A673 (cell line): ENCODE results near the gene FBXL13.
"Not testable (repeated sequence)": the region's sequence is repeated elsewhere in the genome, so short reads cannot be mapped to it uniquely, and the experiment has no call there.

Experiments
- CTCF ChIP-seq: fragments of 300-800, 200-600 bp; sonication (generic); conservative IDR thresholded peaks from 2 replicates; pipeline ENCODE4 v1.5.1; 2017; ENCODE audit warnings: low read depth, mild to moderate bottlenecking, antibody characterized with exemption, low read length, moderate library complexity, mixed read lengths
- EZH2 ChIP-seq: fragments of 200-600 bp; sonication (generic); IDR thresholded peaks from 2 replicates; pipeline ENCODE4 v1.6.1; 2017; ENCODE audit warnings: borderline replicate concordance, low read depth, mild to moderate bottlenecking, mixed read lengths, antibody characterized with exemption, low read length; ENCODE audit not compliant: poor library complexity, severe bottlenecking

- TF ChIP-seq CTCF, EZH2: not testable (repeated sequence)
Observed at GRCh38 chr7:103020876-103021275, 53.7 kb downstream of the FBXL13 start.
